ENCODE measurements around the gene HORMAD2. TPM values are rescaled to one million over a fixed set of nuclear protein-coding genes. Genes with fewer than 3 reads are reported as not detected.

The HORMAD2 gene
- total RNA-seq, 1 donor from 2014 or later: not detected

- no peak for DNase-seq (ENCODE audit: low spot score)
Measured at GRCh38 chr22:30226192-30226832, 146.0 kb downstream of the HORMAD2 start.

Other genes with a start within 250 kb of the HORMAD2 start
- gene ASCC2, start 242.2 kb upstream of the HORMAD2 start, total RNA-seq: 147 TPM
- gene MTMR3, start 197.3 kb upstream of the HORMAD2 start, total RNA-seq: 81.3 TPM
- gene LIF, start 166.3 kb downstream of the HORMAD2 start, total RNA-seq: 2.1 TPM
- 0.36 TPM for gene OSM, start 186.4 kb downstream of the HORMAD2 start, total RNA-seq
- 17.5 TPM for gene CASTOR1, start 209.0 kb downstream of the HORMAD2 start, total RNA-seq
- 40.0 TPM for gene TBC1D10A, start 246.5 kb downstream of the HORMAD2 start, total RNA-seq